Stimulated activated CD8-positive, alpha-beta memory T cell treated with anti-CD3 and anti-CD28 coated beads, Interleukin-15, amount 100 ng/mL, for 1 hour (primary cell): ENCODE results near the gene GYG2.
"Not testable (repeated sequence)": the region's sequence is repeated elsewhere in the genome, so short reads cannot be mapped to it uniquely, and the experiment has no call there.

Experiments
- DNase-seq: peaks from one replicate; pipeline ENCODE4 v3.0.0-alpha.2; 2020; ENCODE audit warnings: low read depth

The GYG2 gene

DNA sequence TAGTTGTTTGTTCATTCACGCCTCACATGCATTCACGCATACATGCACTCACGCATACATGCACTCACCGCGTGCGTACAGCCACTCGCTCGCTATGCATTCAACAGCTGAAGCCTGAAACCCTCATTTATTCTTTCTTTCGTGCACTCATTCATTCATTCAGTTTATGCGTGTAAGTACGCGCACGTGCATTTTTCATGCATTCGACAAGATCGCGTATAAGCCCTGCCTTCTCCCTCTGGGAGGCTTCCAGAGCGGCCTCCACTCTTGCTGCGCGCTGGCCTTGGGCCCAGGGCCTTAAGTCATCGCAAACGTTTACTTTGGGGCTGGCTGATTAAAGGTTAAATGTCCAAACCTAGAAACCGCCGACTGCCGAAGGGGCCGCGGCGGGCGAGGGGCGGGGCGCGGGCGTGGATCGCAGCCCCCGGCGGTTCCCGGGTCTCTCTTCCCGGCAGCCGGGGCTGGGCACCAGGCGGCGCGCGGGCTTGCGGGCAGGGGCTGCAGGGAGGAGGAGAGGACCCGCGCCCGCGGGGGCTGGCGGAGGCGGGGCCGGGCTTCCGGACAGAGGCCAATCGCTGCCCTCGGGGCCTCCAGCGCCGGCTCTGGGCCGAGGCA lies at the start of gene GYG2:
Gene GYG2 (plus strand): TSS at position 587 of the 615 bp plus-strand sequence. CDS start 1,259 bp downstream, outside the sequence.
- DNase-seq: no peak

GRCh38 chrX:2780472-2781225 lies 48.1 kb upstream of the GYG2 start:
- DNase-seq: not testable (repeated sequence)

GRCh38 chrX:2781226-2781571 lies 47.5 kb upstream of the GYG2 start:
- DNase-seq: no peak

DNA sequence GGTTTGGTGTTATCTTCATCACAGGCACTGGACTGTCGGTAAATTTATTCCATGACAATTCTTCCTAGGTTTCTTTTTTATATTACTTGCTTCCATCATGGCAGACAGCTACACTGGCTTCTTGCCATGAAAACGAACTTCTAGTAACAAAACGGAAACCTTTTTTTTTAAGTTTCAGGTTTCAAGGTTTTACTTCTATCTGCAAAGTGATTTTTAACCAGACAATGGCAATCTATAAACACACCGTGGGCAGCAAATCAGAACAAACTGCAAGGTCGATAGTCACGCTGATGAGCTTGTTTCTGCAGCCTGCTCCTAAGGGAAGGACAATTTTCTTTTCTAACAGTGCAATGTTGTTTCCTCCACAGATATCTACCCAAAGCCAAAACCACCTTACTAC lies 47.0 kb upstream of the GYG2 start:
- no peak for DNase-seq

GRCh38 chrX:2782171-2782570 lies 46.6 kb upstream of the GYG2 start:
- DNase-seq: no peak

- no peak for DNase-seq
Measured at GRCh38 chrX:2782778-2783177, 46.0 kb upstream of the GYG2 start.

DNA sequence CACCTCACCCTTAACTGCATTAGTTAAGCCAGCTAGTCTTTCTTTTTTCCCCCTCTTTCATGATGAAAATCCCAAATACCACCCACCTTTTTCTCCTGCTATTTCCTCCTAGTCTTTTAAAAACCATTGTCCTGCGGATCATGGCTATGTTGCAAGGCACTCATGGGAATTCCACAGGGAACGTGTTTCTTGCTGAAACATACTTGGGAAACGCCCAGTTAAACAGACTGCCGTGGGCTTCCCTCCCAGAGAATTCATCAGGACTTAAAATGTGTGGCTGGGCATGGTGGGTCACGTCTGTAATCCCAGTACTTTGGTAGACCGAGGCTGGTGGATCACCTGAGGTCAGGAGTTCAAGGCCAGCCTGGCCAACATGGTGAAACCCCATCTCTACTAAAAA lies 44.7 kb upstream of the GYG2 start:
- DNase-seq: no peak

DNA sequence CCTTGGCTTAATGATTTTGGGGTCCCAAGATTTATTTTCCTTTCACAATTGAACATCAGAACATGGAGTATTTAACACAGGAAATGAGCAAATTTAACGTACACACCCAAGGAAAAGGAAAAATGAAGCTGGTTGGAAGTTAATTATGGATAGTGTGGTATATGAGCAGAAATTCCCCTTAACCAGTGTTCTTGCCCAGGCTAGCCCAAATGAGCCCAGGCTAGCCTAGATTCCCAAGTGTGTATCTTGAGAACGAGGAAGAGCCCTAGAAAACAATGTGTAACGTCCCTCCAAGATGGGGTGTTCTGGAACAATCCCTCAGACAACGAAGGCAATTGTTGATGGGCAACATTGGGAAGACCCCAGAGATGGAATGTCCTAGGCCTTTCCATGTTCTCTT lies 43.2 kb upstream of the GYG2 start:
- DNase-seq: no peak

DNA sequence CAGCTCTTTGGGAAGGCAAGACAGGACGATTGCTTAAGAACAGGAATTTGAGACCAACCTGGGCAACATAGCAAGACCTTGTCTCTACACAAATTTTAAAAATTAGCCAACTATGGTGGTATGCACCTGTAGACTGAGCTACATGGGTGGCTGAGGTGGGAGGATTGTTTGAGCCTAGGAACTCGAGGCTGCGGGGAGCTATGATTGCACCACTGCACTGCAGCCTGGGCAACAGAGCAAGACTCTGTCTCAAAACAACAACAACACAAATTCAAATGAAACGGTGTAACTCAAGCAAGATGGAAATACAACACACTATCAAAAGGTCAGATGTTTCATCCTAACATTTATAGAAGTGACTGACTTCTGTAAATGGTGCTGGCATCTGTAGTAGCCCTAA lies 39.8 kb upstream of the GYG2 start:
- no peak for DNase-seq

GRCh38 chrX:2789569-2789968 lies 39.2 kb upstream of the GYG2 start:
- DNase-seq: no peak

- DNase-seq: no peak
Measured at GRCh38 chrX:2793752-2794151, 35.0 kb upstream of the GYG2 start.

DNA sequence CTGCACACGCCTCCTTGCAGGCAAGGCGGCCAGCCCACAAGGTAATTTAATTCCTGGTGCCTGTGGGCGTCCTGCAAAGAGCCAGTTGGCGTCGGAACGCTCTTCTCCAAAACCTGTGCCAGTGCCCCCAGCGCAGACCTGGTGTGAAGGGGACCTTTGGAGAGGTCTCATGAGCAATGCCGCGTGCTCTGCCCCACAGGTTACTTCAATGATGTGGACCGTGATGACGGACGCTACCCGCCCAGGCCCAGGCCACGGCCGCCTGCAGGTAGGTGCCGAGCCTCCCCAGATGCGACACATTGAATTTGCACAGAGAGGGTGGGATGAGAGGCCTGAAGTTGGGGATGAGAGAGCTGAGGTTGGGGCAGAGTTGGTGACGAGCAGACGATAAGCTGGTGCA lies 34.4 kb upstream of the GYG2 start:
- DNase-seq: no peak

DNA sequence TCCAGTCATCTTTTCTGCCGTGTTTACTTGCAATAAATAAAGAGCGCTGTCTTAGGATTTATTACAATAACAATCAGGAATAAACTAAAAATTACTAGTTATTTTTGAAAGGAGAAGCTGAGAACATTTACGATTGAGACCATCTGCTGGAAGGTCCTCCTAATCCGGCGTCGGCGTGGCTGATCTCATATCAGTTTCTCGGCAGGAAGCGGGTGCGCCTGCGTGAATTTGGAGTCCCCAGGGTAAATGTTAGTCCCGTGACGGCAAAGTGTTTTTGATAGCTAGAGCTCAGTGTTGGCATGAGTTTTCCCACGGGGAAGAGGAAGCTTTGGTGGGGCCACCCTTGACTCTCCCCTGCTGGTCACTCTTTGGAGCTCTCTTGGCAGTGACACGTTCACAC lies 31.9 kb upstream of the GYG2 start:
- not testable (repeated sequence) for DNase-seq

DNA sequence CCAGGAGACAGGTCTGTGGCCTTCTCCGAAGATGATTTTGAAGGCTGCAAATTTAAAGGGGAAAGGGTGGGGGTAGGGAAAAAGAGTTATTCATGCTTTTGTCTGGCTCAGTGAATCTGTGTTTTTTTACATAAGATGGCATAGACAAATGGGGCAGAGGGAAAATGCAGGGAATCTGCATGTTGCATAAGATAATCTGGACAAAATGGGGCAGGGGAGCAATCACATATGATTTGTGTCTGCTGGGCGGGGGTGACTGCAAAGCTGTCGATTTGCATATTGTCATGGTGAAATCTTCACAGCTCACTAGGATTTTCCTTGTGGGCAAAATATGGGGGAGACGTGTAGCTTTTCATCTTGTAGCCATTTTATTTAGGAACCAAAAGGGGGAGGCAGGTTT lies 29.4 kb upstream of the GYG2 start:
- DNase-seq: no peak

DNA sequence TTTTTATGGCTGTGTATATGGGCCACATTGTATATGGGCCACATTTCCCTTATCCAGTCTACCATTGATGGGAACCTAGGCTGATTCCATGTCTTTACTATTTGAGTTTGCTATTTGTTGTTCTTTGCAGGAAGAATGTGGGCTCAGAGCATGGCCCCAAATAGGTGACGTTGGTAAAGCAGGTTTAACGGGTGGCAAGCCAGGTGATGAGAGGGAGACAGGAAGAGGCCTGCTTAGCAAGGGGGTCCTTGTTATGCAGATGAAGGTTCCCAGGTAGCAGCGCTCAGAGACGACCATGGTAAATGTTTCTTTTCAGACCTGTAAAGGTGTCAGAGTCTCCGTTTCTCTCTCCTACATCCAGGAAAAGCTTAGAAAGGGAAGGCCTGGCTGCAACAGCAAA lies 28.8 kb upstream of the GYG2 start:
- not testable (repeated sequence) for DNase-seq

- no peak for DNase-seq
Measured at GRCh38 chrX:2801223-2801622, 27.5 kb upstream of the GYG2 start.

DNA sequence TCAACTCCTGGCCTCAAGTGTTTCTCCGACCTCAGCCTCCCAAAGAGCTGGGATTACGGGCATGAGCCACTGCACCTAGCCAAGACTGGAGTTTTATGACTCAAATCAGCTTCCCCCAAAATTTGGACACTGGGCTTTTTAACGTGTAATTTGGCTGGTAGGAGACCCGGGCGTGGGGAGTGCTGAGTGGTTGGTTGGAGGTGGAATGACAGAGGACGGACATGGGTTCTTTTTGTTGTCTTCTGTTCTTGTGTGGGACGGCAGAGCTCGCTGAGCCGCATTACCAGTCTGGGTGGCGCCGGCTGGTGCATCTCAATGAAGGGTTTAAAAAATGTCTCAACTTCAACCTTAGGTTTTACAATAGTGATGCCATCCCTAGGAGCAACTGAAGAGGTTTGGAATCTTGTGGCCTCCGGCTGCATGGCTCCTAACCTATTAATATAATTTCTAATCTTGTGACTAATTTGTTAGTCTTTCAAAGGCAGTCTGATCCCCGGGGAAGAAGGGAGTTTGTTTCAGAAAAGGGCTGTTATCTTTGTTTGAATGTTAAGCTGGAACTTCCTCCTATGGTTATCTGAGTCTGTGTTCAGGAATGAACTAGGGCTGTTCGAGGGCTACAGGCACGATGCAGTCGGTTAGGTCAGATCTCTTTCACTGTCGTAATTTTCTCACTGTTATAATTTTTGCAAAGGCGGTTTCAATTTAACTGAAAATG lies 26.2 kb upstream of the GYG2 start:
- DNase-seq: not testable (repeated sequence)

DNA sequence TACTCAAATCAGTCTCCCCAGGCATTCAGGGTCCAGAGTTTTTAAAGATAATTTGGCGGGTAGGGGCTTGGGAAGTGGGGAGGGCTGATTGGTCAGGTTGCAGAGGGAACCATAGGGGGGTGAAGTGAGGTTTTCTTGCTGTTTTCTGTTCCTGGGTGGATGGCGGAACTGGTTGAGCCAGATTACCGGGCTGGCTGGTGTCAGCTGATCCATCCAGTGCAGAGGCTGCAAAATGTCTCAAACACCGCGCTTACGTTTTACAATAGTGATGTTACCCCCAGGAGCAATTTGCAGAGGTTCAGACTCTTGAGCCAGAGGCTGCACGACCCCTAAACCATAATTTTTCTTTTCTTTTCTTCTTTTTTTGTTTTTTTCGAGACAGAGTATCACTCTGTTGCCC lies 25.2 kb upstream of the GYG2 start:
- DNase-seq: not testable (repeated sequence)

- DNase-seq: not testable (repeated sequence)
Measured at GRCh38 chrX:2804106-2804843, 24.5 kb upstream of the GYG2 start.

GRCh38 chrX:2804858-2805257 lies 23.9 kb upstream of the GYG2 start:
- DNase-seq: not testable (repeated sequence)

GRCh38 chrX:2811271-2811670 lies 17.5 kb upstream of the GYG2 start:
- DNase-seq: no peak

DNA sequence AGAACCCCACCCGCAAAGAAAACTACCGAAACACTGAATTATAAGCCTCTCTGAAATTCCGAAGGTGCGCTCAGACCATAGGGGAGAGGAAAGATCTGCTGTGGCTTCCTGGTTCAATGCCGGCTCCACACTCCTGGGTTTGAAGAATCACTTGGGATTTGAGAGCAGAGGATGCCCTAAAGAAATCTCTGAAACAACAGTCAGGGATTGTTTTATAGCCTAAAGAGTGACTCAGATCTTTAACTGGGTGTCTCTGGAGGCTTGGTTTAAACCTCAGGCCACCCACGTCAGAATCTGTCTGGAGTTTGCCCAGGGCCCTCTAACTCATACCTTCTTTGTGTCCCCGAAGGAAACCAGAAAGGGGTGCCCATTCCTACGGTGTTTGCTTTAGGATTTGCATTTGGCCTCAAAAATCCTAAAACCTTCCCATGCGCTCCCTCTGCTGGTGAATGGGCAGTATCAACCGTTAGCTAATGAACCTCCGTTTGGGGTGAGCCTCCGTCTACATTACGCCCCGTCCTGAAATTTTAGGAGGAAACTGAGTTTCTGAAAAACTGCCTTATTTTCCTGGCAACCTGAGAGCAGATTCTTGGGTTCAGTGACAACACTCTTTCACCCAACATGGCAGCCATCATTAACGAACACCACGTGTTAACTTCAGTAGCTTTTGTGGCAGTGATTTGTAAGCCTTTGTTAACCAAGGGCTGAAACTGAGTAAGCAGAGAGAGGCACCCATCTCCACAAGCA lies 16.4 kb upstream of the GYG2 start:
- DNase-seq: peak; percentile 2
